Muscle of back (tissue), 11 donors: ENCODE data around the gene ABHD12. TPM values are rescaled to one million over a fixed set of nuclear protein-coding genes. Genes with fewer than 3 reads are reported as not detected.
"Not testable (repeated sequence)": the region's sequence is repeated elsewhere in the genome, so short reads cannot be mapped to it uniquely, and the experiment has no call there.

ENCODE experiments used
- DNase-seq, 3 donors: peaks; one replicate each; pipeline versions ENCODE4 v3.0.0 to v3.0.0-alpha.2; 2013
- polyA plus RNA-seq, 10 donors: library from polyadenylated mRNA; unstranded; fragments of 120-200 nt; gene quantifications; one replicate each; pipeline ENCODE4 v1.2.1, GENCODE V29; 2013; ENCODE audit not compliant: insufficient read length in 10 of 10

Gene ABHD12
- polyA plus RNA-seq, 10 donors: 13.7 to 22.4 (median 17.6) TPM

GRCh38 chr20:25355011-25355595 is 35.5 kb downstream of the ABHD12 start:
- DNase-seq: no peak

- no peak for DNase-seq
Observed at GRCh38 chr20:25353747-25354705, 36.6 kb downstream of the ABHD12 start.

- no peak for DNase-seq
Observed at GRCh38 chr20:25353353-25353746, 37.3 kb downstream of the ABHD12 start.

- DNase-seq: no peak
Observed at GRCh38 chr20:25352746-25353145, 37.9 kb downstream of the ABHD12 start.

DNA sequence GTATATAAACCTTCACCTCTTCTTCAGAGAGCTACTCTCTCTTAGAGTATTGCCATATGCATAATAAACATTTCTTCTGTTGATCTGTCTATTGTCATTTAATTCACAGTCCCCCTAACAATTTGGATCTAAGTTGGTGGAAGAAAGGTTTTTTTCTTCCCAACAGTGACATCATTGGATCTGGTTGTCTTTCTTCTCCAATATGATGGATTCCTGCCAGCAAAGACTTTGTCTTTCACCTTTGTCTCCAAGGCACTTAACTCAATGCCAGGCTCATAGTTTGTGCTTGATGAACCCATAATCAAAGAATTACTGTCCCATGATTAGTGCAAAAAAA is 39.6 kb downstream of the ABHD12 start:
- no peak for DNase-seq

DNA sequence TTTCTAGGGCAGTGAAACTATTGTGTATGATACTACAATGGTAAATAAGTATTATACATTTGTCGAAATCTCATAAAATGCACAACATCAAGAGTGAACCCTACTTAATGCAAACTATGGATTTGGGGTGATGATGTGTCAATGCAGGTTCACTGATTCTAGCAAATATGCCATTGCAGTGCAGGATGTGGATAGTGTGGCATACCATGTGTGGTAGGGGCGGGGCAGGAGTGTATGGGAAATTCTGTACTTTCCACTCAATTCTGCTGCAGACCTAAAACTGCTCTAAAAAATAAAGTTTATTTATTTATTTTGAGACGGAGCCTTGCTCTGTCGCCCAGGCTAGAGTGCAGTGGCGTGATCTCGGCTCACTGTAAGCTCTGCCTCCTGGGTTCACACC is 44.3 kb downstream of the ABHD12 start:
- no peak for DNase-seq

DNA sequence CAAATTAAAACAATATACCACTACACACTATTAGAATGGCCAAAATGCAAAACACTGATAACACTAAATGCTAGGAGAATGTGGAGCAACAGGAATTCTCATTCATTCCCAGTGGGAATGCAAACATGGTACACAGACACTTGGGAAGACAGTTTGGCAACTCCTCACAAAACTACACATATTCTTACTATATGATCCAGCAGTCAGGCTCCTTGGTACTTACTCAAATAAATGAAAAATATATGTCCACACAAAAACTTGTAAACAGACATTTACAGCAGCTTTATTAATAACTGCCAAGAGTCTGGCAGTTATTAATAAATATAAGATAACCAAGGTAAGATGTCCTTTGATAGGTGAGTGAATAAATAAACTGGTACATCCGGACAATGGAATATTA is 44.9 kb downstream of the ABHD12 start:
- no peak for DNase-seq

DNA sequence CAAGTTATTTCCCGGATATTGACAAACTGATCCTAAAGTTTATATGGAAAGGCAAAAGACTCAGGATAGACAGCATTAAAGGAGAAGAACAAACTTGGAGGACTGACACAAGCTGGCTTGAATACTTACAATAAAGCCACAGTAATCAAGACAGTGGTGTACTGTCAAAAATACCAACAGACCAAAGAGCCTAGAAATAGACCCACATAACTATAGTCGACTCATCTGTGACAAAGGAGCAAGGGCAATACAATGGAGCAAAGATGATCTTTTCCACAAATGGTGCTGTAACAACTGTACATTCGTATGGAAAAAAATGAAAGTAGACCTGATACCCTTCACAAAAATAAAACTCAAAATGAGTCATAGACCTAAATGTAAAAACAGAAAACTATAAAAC is 46.0 kb downstream of the ABHD12 start:
- no peak for DNase-seq

GRCh38 chr20:25341716-25342680 is 48.6 kb downstream of the ABHD12 start:
- no peak for DNase-seq

GRCh38 chr20:25340380-25340779 is 50.3 kb downstream of the ABHD12 start:
- no peak for DNase-seq

DNA sequence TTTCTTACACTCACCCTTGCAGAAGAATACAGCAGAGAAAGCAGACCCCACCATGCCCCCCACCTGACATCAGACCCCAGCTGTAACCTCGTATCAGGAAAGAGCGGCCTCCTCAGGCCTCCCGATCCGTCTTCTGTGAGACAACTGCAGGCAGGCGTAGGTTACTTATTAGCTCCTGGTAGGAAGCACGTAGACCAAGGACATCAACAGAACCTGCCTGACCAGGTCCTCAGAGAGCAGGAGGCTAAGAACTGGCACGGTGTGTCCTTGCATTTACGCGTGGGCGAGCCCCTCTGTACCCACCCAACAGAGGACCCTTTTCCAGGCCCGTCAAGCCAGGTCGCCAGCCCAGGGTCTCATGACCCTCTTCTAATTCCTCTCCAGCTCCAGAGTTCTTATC is 51.0 kb downstream of the ABHD12 start:
- no peak for DNase-seq

GRCh38 chr20:25338112-25339023 is 52.3 kb downstream of the ABHD12 start:
- DNase-seq: no peak

GRCh38 chr20:25336561-25337422 is 53.8 kb downstream of the ABHD12 start:
- DNase-seq: no peak

GRCh38 chr20:25334972-25335371 is 55.7 kb downstream of the ABHD12 start:
- DNase-seq: not testable (repeated sequence)

GRCh38 chr20:25328954-25329498 is 61.6 kb downstream of the ABHD12 start:
- no peak for DNase-seq

DNA sequence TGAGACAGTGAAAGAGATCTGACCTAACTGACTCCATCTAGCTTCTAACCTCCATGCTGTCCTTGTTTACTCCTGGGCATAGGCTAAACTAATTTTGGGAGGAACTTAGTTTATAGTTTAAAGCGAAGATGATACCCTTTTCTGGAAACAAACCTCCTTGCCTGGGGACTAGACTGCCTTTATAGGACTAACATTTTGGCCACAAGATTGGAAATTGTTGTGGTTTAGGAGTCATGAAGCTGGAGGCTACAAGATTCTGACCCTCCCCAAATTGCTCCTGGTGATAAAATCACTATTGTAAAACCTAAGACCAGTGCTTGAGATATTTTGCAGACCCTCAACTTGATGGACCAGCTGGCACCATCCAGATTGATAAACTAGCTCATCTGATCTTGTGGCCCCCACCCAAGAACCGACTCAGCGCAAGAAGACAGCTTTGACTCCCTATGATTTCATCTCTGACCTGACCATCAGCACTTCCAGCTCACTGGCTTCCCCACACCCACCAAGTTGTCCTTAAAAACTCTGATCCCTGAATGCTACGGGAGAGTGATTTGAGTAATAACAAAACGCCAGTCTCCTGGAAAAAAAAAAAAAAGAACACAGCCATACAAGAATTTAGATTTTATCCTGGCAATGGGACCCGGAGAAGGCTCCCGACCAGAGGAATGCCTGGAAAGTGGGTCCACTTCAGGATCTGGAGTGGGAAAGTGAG is 63.0 kb downstream of the ABHD12 start:
- no peak for DNase-seq

GRCh38 chr20:25325997-25326396 is 64.6 kb downstream of the ABHD12 start:
- no peak for DNase-seq

- DNase-seq: no peak
Observed at GRCh38 chr20:25325073-25325472, 65.6 kb downstream of the ABHD12 start.

DNA sequence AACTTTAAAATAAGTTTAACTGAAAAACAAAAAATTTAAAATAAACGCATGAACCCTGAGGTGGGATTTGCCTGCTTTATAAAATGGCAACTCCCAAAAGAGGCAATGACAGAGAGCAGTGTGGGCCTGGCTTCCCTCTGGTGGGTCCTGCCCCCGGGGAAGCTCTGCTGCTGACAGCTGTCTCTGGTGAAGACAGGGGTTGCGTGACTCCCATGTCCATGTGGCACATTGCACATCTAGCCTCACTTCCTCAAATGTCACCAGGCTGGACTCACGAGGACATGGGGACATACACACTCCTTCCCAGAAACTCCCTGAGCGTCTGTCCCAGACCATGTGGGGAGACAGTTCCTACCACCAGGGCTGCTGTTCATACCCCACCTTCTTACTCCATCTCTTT is 66.2 kb downstream of the ABHD12 start:
- peak; percentile 18 to 51 (median 22) for DNase-seq
